SH-SY5Y (cell line): Measurements from ENCODE around the gene KLHL29.

ENCODE experiments used
- GATA2 ChIP-seq: IDR thresholded peaks from 2 replicates; pipeline ENCODE4 v1.6.1; 2011; ENCODE audit warnings: mild to moderate bottlenecking, low read depth, low read length
- GATA3 ChIP-seq: IDR thresholded peaks from 2 replicates; pipeline ENCODE4 v1.6.1; 2011; ENCODE audit warnings: low read depth, mild to moderate bottlenecking, low read length, moderate library complexity

- TF ChIP-seq GATA3 (no peak), GATA2 (no peak)
Measured at GRCh38 chr2:23502096-23502495, 117.1 kb downstream of the KLHL29 start.
